CD4-positive, alpha-beta T cell treated with Interleukin-12 subunit alpha and Interleukin-12 subunit beta, for 1 hour (primary cell): ENCODE results near the gene DDOST.
"Not testable (repeated sequence)": the region's sequence is repeated elsewhere in the genome, so short reads cannot be mapped to it uniquely, and the experiment has no call there.

ENCODE experiments used
- DNase-seq: peaks from one replicate; pipeline ENCODE4 v3.0.0-alpha.2; 2020

The DDOST gene

GRCh38 chr1:20689645-20690056, 28.5 kb upstream of the DDOST start:
- no peak for DNase-seq

- DNase-seq, result no peak
Measured at GRCh38 chr1:20686883-20687725, 25.9 kb upstream of the DDOST start.

GRCh38 chr1:20685741-20686140, 24.6 kb upstream of the DDOST start:
- DNase-seq, result no peak

GRCh38 chr1:20685099-20685662, 24.0 kb upstream of the DDOST start:
- DNase-seq, result no peak

- DNase-seq, result no peak
Measured at GRCh38 chr1:20684651-20685050, 23.5 kb upstream of the DDOST start.

GRCh38 chr1:20684050-20684620, 23.0 kb upstream of the DDOST start:
- DNase-seq, result no peak

- no peak for DNase-seq
Measured at GRCh38 chr1:20683614-20684013, 22.4 kb upstream of the DDOST start.

GRCh38 chr1:20682571-20683236, 21.5 kb upstream of the DDOST start:
- DNase-seq, result no peak

GRCh38 chr1:20681999-20682398, 20.8 kb upstream of the DDOST start:
- no peak for DNase-seq

GRCh38 chr1:20680269-20680668, 19.1 kb upstream of the DDOST start:
- no peak for DNase-seq

- peak; percentile 15 for DNase-seq
Measured at GRCh38 chr1:20678599-20678998, 17.4 kb upstream of the DDOST start.

- not testable (repeated sequence) for DNase-seq
Measured at GRCh38 chr1:20673626-20674025, 12.5 kb upstream of the DDOST start.

- no peak for DNase-seq
Measured at GRCh38 chr1:20672265-20672632, 11.1 kb upstream of the DDOST start.

- no peak for DNase-seq
Measured at GRCh38 chr1:20670936-20671335, 9.8 kb upstream of the DDOST start.

- DNase-seq, result no peak
Measured at GRCh38 chr1:20668581-20668980, 7.4 kb upstream of the DDOST start.

- no peak for DNase-seq
Measured at GRCh38 chr1:20666804-20667203, 5.6 kb upstream of the DDOST start.

- no peak for DNase-seq
Measured at GRCh38 chr1:20666146-20666545, 5.0 kb upstream of the DDOST start.

GRCh38 chr1:20665726-20666125, 4.6 kb upstream of the DDOST start:
- DNase-seq, result no peak

GRCh38 chr1:20663969-20664715, 3.0 kb upstream of the DDOST start:
- DNase-seq, result no peak

GRCh38 chr1:20663365-20663764, 2.2 kb upstream of the DDOST start:
- DNase-seq, result no peak

- DNase-seq, result no peak
Measured at GRCh38 chr1:20662110-20662475, 924 bp upstream of the DDOST start.

GRCh38 chr1:20660847-20661206, 342 bp downstream of the DDOST start:
- DNase-seq, result peak; percentile 16

GRCh38 chr1:20660363-20660762, 806 bp downstream of the DDOST start:
- no peak for DNase-seq
